Spleen (tissue), 11 donors: ENCODE data around the gene GSE1. TPM values are rescaled to one million over a fixed set of nuclear protein-coding genes. Genes with fewer than 3 reads are reported as not detected.

Experiments
- DNase-seq: peaks from one replicate; pipeline ENCODE4 v3.0.0-alpha.2; 2020
- H3K27ac ChIP-seq, 8 donors: fragments of 200-600 bp; sonication (generic) in 7 of 8; 1 replicate in 4 of 8; 2 replicates in 4 of 8; pipeline versions ENCODE4 v1.5.0 to v1.8.0; 2016 to 2021; ENCODE audit warnings: inconsistent platforms in 4 of 8, mild to moderate bottlenecking in 4 of 8, moderate library complexity in 1 of 8
- H3K27me3 ChIP-seq, 7 donors: fragments of 200-600 bp; sonication (generic) in 6 of 7; replicated peaks in 1 of 7; 1 replicate in 4 of 7; 2 replicates in 3 of 7; pipeline versions ENCODE4 v1.5.0 to v1.8.0; 2016 to 2021; ENCODE audit warnings: inconsistent platforms in 3 of 7, mild to moderate bottlenecking in 1 of 7
- H3K36me3 ChIP-seq, 6 donors: fragments of 200-600 bp; sonication (generic) in 5 of 6; 1 replicate in 4 of 6; 2 replicates in 2 of 6; pipeline versions ENCODE4 v1.5.0 to v1.8.0; 2016 to 2021; ENCODE audit warnings: inconsistent platforms in 2 of 6
- H3K4me1 ChIP-seq, 6 donors: fragments of 200-600 bp; sonication (generic) in 5 of 6; 1 replicate in 3 of 6; 2 replicates in 3 of 6; pipeline versions ENCODE4 v1.5.0 to v1.8.0; 2016 to 2021; ENCODE audit warnings: inconsistent platforms in 3 of 6
- H3K4me3 ChIP-seq, 8 donors: fragments of 200-600 bp; sonication (generic) in 7 of 8; 1 replicate in 4 of 8; 2 replicates in 4 of 8; pipeline versions ENCODE4 v1.5.0 to v1.8.0; 2016 to 2021; ENCODE audit warnings: inconsistent platforms in 4 of 8, mild to moderate bottlenecking in 4 of 8, moderate library complexity in 2 of 8
- H3K9me3 ChIP-seq, 8 donors: fragments of 200-600 bp; sonication (generic) in 7 of 8; 1 replicate in 4 of 8; 2 replicates in 4 of 8; pipeline versions ENCODE4 v1.5.0 to v1.8.0; 2016 to 2021; ENCODE audit warnings: inconsistent platforms in 4 of 8
- POLR2A ChIP-seq, 3 donors: fragments of 450-650 bp; IDR thresholded peaks; one replicate each; pipeline ENCODE4 v1.5.1; 2017; ENCODE audit warnings: antibody characterized with exemption in 3 of 3, mild to moderate bottlenecking in 1 of 3
- POLR2AphosphoS5 ChIP-seq, 3 donors: sonication (generic); formaldehyde crosslinking; IDR thresholded peaks; one replicate each; pipeline ENCODE4 v1.5.1; 2017; ENCODE audit warnings: antibody characterized with exemption in 3 of 3
- WGBS, 5 donors: extraction: QIAGEN DNeasy Blood & Tissue Kit in 3 of 5; methylation state at CpG; one replicate each; pipeline versions ENCODE4 v1.1.5 to v1.1.7; 2013 to 2018; 5-methylcytosine and 5-hydroxymethylcytosine counted together
- intact Hi-C: fragments of 100-400 bp; cut with DNase I; formaldehyde crosslinking; loops from one replicate; pipeline ENCODE4 v1.15.0; 2023; ENCODE audit warnings: low total_unique reads
- polyA plus RNA-seq, 3 donors: library from polyadenylated mRNA; stranded (reverse); fragments of 200-250 nt; gene quantifications; one replicate each; pipeline ENCODE4 v1.2.1, GENCODE V29; 2013
- total RNA-seq, 7 donors: library from RNA; depleted of rRNA in 3 of 7; stranded (reverse); fragments of >200 nt in 3 of 7; fragmentation: NEBNext Ultra II Directional in 4 of 7; extraction: Animal tissue kit (Norgen Biotek cat#: 25700) in 4 of 7; gene quantifications; one replicate each; pipeline versions ENCODE4 v1.1.0 to v1.2.1, GENCODE V29; 2016 to 2021
- TF ChIP-seq, protein P1 (sequence below), 11 experiments: fragments of 200-600 bp in 7 of 11; fragments of 450-650 bp in 4 of 11; sonication (generic) in 4 of 11; IDR thresholded peaks in 8 of 11; conservative IDR thresholded peaks in 3 of 11; 1 replicate in 7 of 11; 2 replicates in 4 of 11; pipeline versions ENCODE4 v1.4.0 to v1.8.0; 2016 to 2021; ENCODE audit warnings: antibody characterized with exemption in 11 of 11, inconsistent platforms in 4 of 11, mild to moderate bottlenecking in 1 of 11
- donor health status: healthy with polysubstance abuse.
- donor health status: DM: no; HTN: no; CAD: no; lungs with moderate emphysema.
- donor health status: DM: no; HTN: no; CAD: no.
- donor health status: Bipolar disorder and iron deficiency.
- donor health status: healthy.
- donor health status: DM: no; HTN: no; CAD: no.
- donor health status: DM: yes; HTN: yes; CAD: no.

Gene GSE1
- total and polyA plus RNA-seq, 10 donors, result 7.4 to 121 (median 86.3) TPM

DNA sequence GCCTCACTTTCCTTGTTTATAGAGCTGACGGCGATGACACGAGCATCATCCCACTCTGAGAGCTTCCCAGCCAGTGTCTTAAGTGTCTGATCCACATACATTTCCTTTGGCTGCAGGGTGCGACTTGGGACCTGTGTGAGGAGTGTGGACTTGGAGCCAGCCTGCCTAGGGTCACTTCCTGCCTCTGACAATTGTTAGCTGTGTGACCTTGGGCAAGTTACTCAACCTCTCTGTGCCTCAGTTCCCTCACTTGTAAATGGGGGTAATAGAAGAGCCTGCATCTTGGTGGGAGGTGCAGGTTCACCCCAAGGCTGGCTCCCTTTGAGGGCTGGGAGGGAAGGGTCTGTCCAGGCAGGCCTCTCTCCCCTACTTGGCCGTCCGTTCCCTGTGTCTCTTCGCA is 27.4 kb upstream of the GSE1 start:
- DNase-seq, result no peak
- intact Hi-C loops, result no loop called here
- WGBS, 5 donors, result 85 to 94% (median 89%) methylated on average over 7 of the region's 7 CpGs
- H3K27ac ChIP-seq, result no peak overlapping the region
- no peak overlapping the region for H3K4me3 ChIP-seq
- no peaks in the 10 kb centered on the region for H3K27me3 ChIP-seq
- peaks cover 0 to 93% (median 40%) of the 10 kb centered on the region in 6 donors for H3K4me1 ChIP-seq
- H3K9me3 ChIP-seq, result no peaks in the 10 kb centered on the region
- peaks cover 0 to 24% (median 0%) of the 10 kb centered on the region in 6 donors for H3K36me3 ChIP-seq
- no peak for TF ChIP-seq POLR2A (IDR thresholded peaks at IDR 0.05)
- no peak for TF ChIP-seq POLR2AphosphoS5 (IDR thresholded peaks at IDR 0.05)
- TF ChIP-seq, protein P1, sequence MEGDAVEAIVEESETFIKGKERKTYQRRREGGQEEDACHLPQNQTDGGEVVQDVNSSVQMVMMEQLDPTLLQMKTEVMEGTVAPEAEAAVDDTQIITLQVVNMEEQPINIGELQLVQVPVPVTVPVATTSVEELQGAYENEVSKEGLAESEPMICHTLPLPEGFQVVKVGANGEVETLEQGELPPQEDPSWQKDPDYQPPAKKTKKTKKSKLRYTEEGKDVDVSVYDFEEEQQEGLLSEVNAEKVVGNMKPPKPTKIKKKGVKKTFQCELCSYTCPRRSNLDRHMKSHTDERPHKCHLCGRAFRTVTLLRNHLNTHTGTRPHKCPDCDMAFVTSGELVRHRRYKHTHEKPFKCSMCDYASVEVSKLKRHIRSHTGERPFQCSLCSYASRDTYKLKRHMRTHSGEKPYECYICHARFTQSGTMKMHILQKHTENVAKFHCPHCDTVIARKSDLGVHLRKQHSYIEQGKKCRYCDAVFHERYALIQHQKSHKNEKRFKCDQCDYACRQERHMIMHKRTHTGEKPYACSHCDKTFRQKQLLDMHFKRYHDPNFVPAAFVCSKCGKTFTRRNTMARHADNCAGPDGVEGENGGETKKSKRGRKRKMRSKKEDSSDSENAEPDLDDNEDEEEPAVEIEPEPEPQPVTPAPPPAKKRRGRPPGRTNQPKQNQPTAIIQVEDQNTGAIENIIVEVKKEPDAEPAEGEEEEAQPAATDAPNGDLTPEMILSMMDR (IDR thresholded peaks at IDR 0.05 in 8 of 11, conservative IDR thresholded peaks at IDR 0.05 in 3 of 11), result no peak

DNA sequence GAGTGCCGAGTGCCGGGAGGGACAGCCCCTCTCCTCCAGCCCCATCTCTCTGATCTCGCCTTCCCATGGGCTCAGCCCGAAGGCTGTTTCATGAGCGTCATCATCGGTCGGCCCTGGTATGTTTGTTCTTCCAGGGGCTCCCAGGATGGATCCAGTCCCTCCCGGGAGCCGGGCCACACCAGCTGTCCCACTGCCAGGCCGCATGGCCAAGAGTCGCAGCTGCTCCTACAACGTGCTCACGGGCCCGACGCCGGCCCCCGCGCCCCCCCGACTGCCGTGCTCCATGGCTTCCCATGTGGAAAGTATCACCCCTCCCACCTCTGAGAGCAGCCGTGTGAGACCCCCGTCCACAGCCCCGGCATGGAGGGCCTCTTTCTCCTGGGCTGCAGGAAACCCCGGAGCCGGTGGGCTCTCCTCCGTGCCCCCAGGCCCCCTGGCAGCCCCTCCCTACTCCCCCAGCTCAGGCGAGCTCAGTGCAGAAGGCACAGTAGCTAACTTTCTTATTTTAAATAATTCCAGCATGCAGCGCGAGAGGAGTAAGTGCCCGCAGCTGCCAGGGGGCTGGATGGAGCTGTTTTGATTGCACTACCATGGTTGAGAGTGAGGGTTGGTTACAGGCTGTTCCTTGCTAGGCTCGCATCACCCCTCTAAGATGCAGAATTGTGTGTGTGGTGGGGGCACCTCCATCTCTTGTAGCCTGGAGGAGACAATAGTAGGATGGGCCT is 26.6 kb upstream of the GSE1 start:
- intact Hi-C loops, result no loop called here
- no peak overlapping the region for H3K4me3 ChIP-seq
- no peak for TF ChIP-seq POLR2AphosphoS5 (IDR thresholded peaks at IDR 0.05)
- TF ChIP-seq POLR2A (IDR thresholded peaks at IDR 0.05), result no peak
- TF ChIP-seq, protein P1 (IDR thresholded peaks at IDR 0.05 in 8 of 11, conservative IDR thresholded peaks at IDR 0.05 in 3 of 11), result no peak
- peaks cover 0 to 24% (median 0%) of the 10 kb centered on the region in 6 donors for H3K36me3 ChIP-seq
- H3K9me3 ChIP-seq, result no peaks in the 10 kb centered on the region
- H3K4me1 ChIP-seq, result peaks cover 0 to 87% (median 37%) of the 10 kb centered on the region in 6 donors
- no peak for DNase-seq
- WGBS, 5 donors, result 82 to 86% (median 85%) methylated on average over 22 to 31 of the region's 31 CpGs
- no peaks in the 10 kb centered on the region for H3K27me3 ChIP-seq
- no peak overlapping the region for H3K27ac ChIP-seq

- TF ChIP-seq, protein P1 (IDR thresholded peaks at IDR 0.05 in 8 of 11, conservative IDR thresholded peaks at IDR 0.05 in 3 of 11), result no peak
- TF ChIP-seq POLR2A (IDR thresholded peaks at IDR 0.05), result no peak
- TF ChIP-seq POLR2AphosphoS5 (IDR thresholded peaks at IDR 0.05), result no peak
- no peak overlapping the region for H3K4me3 ChIP-seq
- no peak for DNase-seq
- H3K9me3 ChIP-seq, result no peaks in the 10 kb centered on the region
- 85 to 93% (median 92%) methylated on average over 22 to 26 of the region's 26 CpGs for WGBS, 5 donors
- intact Hi-C loops, result no loop called here
- H3K27ac ChIP-seq, result no peak overlapping the region
- peaks cover 0 to 87% (median 31%) of the 10 kb centered on the region in 6 donors for H3K4me1 ChIP-seq
- H3K27me3 ChIP-seq, result no peaks in the 10 kb centered on the region
- H3K36me3 ChIP-seq, result peaks cover 0 to 24% (median 0%) of the 10 kb centered on the region in 6 donors
Measured at GRCh38 chr16:85587762-85588556, 25.2 kb upstream of the GSE1 start.
